Activated T-cell treated with anti-CD3 and anti-CD28 coated beads, Interleukin-2, amount 50 U/mL, for 1 hour (primary cell): ENCODE data around the gene DPY19L1.
"Not testable (repeated sequence)": the region's sequence is repeated elsewhere in the genome, so short reads cannot be mapped to it uniquely, and the experiment has no call there.

ENCODE experiments used
- DNase-seq: peaks from one replicate; pipeline ENCODE4 v3.0.0-alpha.2; 2020

The DPY19L1 gene

GRCh38 chr7:35030848-35031247, 6.4 kb downstream of the DPY19L1 start:
- no peak for DNase-seq

- no peak for DNase-seq
These were observed 8.0 kb downstream of the DPY19L1 start for GRCh38 chr7:35029311-35029710.

- DNase-seq: no peak
These were observed 11.1 kb downstream of the DPY19L1 start for GRCh38 chr7:35026150-35026549.

GRCh38 chr7:35025369-35025870, 11.9 kb downstream of the DPY19L1 start:
- DNase-seq: no peak

- DNase-seq: no peak
These were observed 13.0 kb downstream of the DPY19L1 start for GRCh38 chr7:35024298-35024697.

- DNase-seq: no peak
These were observed 14.6 kb downstream of the DPY19L1 start for GRCh38 chr7:35022725-35023124.

GRCh38 chr7:35021445-35021844, 15.8 kb downstream of the DPY19L1 start:
- DNase-seq: no peak

GRCh38 chr7:35019801-35020200, 17.5 kb downstream of the DPY19L1 start:
- no peak for DNase-seq

GRCh38 chr7:35019179-35019729, 18.0 kb downstream of the DPY19L1 start:
- DNase-seq: no peak

- no peak for DNase-seq
These were observed 21.9 kb downstream of the DPY19L1 start for GRCh38 chr7:35015346-35015859.

GRCh38 chr7:35012160-35012559, 25.1 kb downstream of the DPY19L1 start:
- no peak for DNase-seq

- DNase-seq: no peak
These were observed 26.2 kb downstream of the DPY19L1 start for GRCh38 chr7:35011085-35011484.

- DNase-seq: no peak
These were observed 29.5 kb downstream of the DPY19L1 start for GRCh38 chr7:35007768-35008167.

- DNase-seq: no peak
These were observed 32.7 kb downstream of the DPY19L1 start for GRCh38 chr7:35004531-35005095.

GRCh38 chr7:35003679-35004303, 33.5 kb downstream of the DPY19L1 start:
- DNase-seq: no peak

- DNase-seq: not testable (repeated sequence)
These were observed 34.1 kb downstream of the DPY19L1 start for GRCh38 chr7:35003177-35003650.

- DNase-seq: not testable (repeated sequence)
These were observed 39.0 kb downstream of the DPY19L1 start for GRCh38 chr7:34998335-34998734.

GRCh38 chr7:34996423-34997090, 40.7 kb downstream of the DPY19L1 start:
- not testable (repeated sequence) for DNase-seq

- no peak for DNase-seq
These were observed 41.5 kb downstream of the DPY19L1 start for GRCh38 chr7:34995757-34996156.

GRCh38 chr7:34991938-34992840, 45.1 kb downstream of the DPY19L1 start:
- DNase-seq: no peak

GRCh38 chr7:34988442-34989125, 48.7 kb downstream of the DPY19L1 start:
- DNase-seq: not testable (repeated sequence)

- DNase-seq: not testable (repeated sequence)
These were observed 52.1 kb downstream of the DPY19L1 start for GRCh38 chr7:34985155-34985554.
